Activated effector memory CD4-positive, alpha-beta T cell treated with Interleukin-2 at 50 U/mL for 16 hours (primary cell): ENCODE results near the gene CACFD1.

Experiments
- DNase-seq: peaks from one replicate; pipeline ENCODE4 v3.0.0-alpha.2; 2020

CACFD1 gene

DNA sequence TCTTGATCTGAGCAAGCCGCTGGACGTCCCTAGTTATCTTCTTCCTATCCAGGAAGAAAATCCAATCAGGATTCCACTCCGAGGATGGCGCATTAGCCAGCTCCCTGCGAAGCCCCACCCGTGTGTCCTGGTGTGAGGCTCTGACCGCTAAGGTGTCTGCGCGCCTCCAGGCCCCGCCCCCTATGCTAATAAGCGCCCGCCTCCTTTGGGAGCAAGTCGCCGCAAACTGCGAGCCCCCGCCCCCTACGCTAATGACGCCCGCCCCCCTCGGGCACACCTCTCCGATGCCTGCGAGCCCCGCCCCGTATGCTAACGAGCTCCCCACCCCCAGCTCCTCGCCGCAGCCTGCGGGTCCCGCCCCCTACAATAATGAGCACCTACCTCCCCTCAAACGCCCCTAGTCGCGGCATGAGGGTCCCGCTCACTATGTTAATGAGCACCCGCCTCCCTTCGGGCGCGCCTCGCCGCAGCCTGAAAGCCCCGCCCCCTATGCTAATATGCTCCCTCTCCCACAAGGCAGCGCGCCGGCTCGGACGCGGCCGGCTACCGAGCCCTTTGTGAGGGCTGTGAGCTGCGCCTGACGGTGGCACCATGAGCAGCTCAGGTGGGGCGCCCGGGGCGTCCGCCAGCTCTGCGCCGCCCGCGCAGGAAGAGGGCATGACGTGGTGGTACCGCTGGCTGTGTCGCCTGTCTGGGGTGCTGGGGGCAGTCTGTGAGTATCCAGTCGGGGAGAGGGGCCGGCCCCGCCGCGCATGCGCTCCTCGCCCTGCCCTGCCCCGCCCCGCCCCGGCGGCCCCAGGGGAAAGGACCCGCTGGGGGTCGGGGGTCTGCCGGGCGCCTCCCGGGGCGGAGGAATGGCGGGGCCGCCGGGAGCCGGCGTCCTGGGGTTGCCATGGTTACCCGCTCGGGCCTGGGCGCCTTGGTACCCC, at the start of gene CACFD1:
Gene CACFD1, plus strand, starts transcription at position 503 of the 929 bp plus-strand sequence. Its CDS starts 89 bp downstream, at position 592.
- peak; percentile 85 for DNase-seq

DNA sequence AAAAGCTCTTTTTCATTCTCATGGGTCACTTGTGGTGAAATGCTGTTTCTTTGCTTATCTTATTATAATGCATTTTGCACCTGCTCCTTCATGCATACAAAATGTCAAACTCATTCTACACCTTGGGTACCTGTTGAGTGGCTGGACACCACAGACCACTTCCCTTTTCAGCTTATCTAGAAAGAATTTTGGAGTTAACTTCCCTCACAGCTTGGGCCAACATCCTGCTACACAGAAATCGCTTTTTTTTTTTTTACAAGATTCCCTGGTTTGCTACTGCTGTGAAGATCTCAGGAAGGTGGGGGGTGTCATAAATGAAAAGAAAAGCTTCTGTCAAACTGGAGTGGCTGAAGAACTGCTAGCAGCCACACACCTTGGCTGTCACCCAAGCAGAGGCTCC, 44.6 kb upstream of the CACFD1 start:
- no peak for DNase-seq

DNA sequence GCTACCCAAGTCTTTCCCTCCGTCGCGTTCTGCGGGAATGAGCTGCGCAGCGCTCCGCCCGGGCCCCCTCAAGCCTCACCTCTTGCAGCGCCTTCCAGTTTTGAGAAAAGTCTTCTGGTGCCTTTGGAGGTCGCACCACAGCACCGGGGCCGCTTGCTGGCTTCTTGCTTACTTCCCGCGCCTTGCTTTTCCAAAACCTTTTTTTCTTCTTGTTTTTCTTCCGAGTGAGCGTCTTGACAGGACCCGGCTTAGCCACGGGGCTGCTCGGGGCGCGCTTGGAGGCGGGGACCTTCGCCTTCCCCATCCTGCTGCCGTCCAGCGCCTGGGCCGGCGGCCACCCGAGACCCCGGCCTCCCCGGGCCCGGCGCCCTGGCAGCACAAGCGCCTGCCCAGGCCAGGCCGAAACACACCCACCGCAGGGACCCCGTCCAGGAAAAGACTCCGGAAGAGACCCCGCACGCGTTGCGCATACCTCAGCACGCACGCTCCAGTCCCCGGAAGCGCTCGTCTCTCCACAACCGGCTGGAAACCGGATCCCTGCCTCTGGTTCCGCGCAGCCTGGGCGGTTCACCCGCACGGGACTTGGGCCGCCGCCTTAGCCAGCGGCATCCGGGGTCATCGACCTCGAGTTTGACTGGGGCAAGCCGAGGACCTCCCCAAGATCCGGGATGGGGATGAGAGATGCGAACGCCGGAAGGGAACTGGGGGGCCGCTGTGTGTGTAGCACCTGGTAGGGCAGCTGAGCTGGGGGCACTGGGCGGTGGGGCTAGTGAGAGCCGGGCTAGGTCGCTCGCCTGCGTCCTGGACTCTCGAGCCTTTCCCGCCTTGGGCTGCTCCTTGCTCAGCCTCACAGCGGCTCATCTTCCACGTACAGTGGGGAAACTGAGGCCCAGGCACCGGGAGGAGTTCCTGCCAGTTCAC, 42.0 kb upstream of the CACFD1 start, which contains the start of gene REXO4:
Gene REXO4, minus strand, starts transcription at position 470 of the 921 bp plus-strand sequence. Its CDS starts 166 bp downstream, at position 304.
- DNase-seq, result peak; percentile 76

DNA sequence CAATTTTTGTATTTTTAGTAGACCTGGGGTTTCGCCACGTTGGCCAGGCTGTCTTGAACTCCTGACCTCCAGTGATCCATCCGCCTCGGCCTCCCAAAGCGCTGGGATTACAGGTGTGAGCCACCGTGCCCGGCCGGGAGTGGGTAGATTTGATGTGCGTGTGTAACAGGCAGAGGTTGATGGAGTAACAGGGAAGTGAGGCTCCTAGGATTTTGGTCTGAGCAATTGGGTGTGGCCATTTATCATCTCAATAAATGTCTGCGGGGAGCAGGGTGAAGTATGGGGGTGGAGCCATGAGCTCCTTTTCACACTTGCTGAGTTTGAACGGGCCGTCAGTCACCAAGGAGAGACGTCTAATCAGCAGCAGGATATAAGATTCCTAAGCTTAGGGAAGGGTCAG, 40.8 kb upstream of the CACFD1 start:
- no peak for DNase-seq

DNA sequence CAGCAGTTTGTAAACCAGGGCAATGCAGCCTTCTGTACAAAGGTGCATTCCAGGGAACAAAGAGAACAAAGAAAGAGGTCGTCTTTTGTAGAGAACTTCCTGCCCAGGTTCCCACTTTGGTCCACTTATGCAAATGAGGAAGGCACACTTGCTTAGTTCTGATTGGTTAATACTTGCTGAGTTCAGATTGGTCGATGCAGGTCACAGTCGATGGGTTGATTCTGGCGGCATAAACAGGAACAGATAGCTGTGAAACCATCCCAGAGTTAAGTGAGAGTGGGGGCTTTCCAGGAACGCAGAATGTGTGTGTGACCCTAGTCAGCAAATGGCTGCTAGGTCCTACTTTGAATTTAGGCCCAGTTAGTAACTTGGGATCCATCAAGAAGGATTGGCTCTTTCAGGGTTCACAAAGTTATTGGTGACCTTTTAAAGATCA, 39.4 kb upstream of the CACFD1 start:
- no peak for DNase-seq

DNA sequence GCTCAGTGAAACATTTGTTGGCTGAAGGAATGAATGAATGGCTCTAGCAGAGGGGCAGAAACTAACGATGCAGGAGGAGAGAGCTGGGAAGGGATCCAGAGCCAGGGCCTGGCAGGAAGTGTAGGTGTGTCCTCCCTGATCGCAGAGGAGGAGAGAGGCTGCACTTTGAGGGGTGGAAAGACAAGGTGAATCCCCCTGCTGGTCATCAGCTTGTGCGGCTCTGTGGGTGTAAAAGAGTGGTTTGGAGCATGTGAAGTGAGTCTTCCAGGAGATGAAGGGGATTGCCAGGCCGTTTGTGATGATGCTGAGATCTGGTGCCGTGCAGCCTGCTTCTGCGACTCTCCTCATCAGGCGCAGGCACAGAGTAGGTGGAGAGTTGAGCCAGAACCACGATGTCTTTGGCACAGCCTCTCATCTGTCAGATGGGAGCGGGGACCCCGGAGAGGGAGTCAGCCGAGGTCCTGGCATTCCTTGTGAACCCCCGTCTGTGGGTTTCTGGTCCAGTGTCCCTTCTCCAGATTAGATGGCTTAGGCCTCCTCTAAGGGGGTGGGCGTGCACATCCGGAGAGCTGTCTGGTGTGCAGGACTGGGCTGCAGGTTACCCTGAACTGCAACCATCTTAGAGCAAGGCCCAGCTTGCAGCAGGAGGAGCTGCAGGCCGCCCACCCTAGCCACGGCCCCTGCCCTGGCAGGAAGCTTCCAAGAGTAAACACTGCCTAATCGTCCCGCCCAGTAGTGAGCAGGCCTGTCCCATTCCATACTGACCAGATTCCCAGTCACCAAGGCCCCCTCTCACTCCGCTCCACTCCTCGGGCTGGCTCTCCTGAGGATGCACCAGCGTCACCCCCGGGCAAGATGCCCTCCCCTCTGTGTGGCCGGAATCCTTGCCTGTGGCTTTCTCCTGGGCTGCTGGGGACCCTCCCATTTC, 37.9 kb upstream of the CACFD1 start, which contains the start of gene ADAMTS13:
Gene ADAMTS13, plus strand, starts transcription at position 753 of the 928 bp plus-strand sequence. Its CDS starts 77 bp downstream, at position 830.
- no peak for DNase-seq

DNA sequence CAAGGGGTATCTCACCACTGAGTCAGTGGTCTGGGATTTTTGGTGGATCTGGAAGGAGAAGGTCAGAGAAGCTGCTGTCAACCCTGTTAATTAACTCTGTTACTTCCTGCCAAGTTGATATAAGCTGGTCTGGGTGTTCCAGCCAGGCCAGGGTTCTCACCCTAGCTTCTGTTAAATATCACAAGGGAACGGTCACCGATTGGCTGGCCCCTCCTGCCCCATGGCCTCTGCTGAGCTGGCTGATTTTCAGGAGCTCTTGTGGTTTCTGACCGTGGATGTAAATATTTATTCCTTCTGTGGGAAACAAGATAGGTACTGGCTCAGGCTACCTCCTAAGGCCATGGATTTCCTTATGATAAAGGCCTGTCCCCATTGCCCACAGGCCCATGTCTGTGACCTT, 36.6 kb upstream of the CACFD1 start:
- no peak for DNase-seq

DNA sequence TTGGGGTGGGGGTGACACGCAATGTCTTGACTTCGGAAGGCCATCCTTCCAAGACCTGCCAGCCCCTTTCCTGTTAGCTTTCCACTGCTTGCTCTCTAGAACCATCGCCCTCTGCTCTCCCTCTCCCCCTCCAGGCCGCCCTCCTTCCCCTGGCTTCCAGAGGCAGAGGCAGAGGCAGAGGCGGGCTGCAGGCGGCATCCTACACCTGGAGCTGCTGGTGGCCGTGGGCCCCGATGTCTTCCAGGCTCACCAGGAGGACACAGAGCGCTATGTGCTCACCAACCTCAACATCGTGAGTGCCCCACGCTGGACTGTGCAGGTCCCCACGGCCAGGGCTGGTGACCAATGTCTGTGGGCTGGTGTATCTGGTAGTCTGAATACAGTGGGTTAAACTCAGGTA, 35.6 kb upstream of the CACFD1 start:
- DNase-seq, result no peak

DNA sequence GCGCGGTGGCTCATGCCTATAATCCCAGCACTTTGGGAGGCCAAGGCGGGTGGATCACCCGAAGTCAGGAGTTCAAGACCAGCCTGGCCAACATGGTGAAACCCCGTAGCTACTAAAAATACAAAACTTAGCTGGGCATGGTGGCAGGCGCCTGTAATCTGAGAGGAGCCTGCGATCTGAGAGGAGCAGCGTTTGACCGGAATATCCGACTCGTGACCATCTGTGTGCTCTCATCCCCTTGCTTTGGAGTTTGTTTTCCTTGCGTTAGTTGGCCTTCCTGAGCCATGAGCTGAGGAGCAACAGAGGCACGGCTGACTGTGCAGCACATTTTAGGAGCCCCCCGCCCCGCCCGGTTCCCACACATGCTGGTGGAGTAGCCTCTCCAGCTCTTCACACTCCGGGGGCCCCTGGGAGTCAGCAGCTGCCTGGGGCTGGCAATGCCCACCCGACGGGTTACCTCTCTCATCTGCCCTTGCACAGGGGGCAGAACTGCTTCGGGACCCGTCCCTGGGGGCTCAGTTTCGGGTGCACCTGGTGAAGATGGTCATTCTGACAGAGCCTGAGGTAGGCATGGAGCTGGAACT, 34.6 kb upstream of the CACFD1 start:
- DNase-seq, result no peak

DNA sequence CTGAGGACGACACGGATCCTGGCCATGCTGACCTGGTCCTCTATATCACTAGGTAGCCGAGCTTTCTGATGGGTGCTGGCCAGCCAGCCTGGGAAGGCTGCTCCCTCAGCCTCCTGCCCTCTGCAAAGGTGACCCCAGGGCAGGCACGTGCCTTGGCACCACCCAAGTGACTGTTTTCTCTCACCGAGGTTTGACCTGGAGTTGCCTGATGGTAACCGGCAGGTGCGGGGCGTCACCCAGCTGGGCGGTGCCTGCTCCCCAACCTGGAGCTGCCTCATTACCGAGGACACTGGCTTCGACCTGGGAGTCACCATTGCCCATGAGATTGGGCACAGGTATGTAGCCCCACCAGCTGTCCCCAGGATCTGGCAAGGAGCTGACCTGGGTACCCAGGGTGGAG, 33.8 kb upstream of the CACFD1 start:
- no peak for DNase-seq

DNA sequence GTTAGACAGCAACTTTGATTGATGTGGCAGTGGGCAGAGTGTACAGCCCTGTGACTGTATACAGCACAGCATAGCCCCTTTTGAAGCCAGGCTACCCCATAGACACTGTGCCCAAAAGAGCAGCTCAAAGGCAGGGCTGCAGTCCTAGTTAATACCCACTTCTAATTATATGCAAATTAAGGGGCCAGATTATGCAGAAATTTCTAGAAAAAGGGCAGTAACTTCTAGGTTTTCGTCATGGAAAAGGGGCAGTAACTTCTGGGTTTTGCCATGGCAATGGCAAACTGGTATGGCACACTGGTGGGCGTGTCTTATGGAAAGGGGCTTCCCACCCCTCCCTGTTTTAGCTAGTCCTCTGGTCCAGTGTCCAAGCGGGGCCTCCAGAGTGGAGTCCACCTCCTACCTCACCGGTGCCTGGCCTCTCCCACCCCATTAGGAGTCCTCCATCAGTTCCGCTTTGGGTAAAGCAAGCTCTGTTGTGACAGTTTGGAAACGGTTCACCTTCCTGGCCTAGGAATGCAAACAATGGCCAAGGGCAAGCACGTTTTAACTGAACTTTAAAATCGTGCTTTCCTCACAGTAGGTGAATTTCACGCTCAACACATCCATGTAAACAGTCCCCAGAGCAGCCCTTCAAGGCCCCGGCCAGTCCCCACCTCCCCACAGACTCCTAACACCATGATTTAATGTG, 32.0 kb upstream of the CACFD1 start:
- no peak for DNase-seq

DNA sequence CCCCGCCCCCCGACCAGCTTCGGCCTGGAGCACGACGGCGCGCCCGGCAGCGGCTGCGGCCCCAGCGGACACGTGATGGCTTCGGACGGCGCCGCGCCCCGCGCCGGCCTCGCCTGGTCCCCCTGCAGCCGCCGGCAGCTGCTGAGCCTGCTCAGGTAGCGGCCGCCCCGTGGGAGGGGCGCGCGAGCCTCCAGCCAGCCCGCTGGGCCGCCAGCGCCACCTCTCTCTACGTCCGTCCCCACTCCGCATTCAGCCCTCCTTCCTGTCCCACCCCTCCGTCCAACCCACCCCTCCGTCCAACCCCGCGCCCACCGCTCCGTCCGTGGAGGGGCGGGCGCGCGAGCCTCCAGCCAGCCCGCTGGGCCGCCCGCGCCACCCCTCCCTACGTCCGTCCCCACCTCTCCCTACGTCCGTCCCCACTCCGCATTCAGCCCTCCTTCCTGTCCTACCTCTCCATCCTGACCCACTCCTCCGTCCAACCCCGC, 31.1 kb upstream of the CACFD1 start:
- DNase-seq, result no peak

DNA sequence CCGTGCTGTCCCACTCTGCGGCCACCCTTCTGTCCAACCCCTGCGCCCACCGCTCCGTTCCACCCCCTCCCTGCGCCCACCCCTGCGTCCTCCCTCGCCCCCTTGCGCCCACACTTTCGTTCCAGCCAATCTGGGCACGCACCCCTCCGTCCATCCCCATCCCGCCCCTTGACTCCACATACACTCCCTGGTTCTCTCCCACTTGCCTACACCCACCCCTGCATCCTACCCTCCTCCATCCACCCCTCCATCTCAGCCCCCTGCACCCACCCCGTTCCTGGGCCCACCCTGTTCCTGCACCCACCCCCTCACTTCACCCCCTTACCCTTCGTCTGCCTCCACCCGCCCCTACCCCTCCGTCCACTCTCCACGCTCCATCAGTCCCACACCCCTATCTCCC, 30.6 kb upstream of the CACFD1 start:
- no peak for DNase-seq

DNA sequence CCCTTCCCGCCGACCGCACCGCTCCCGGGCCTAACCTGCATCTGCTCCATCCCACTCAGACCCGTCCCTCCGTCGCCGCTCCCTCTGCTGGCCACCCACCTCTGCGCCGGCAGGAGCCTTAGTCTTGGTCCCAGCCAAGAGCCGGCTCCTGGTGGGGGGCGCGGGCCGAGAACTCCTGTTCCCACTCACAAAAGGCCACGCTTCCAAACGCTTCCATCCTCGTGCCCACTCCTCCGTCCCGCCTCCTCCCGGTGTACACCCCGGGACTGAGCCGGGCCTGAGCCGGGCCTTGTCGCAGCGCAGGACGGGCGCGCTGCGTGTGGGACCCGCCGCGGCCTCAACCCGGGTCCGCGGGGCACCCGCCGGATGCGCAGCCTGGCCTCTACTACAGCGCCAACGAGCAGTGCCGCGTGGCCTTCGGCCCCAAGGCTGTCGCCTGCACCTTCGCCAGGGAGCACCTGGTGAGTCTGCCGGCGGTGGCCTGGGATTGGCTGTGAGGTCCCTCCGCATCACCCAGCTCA, 30.1 kb upstream of the CACFD1 start:
- DNase-seq, result no peak

DNA sequence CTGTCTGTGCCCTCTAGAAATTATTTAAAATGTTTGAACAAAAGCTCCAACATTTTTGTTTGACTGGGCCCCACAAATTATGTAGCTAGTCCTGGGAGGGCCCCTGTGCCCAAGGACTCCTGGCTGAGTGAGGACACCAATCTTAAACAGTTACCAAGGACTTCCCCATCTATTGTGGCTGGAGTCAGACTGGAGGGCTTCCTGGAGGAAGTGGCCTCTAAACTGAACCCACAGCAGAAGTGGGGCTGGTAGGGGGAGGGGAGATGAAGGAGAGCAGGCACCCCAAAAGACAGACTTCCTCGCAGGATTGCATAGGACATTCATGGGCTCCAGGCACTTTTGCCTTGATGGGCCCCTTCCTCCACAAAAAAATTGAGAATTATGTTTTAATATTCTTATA, 29.5 kb upstream of the CACFD1 start:
- DNase-seq, result no peak

DNA sequence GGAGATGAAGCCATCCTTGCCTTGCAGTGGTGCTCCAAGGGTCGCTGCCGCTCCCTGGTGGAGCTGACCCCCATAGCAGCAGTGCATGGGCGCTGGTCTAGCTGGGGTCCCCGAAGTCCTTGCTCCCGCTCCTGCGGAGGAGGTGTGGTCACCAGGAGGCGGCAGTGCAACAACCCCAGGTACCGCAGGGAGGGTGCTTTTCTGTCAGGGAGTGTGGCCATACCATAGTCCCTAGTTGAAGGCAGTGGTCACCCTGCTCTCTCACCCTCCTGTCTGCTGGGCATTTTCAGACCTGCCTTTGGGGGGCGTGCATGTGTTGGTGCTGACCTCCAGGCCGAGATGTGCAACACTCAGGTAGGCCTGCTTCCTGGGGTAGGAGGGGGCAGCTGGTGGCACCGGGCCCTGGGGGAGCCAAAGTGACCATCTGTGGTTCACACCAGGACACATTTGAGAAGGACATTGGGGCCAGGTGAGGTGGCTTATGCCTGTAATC, 26.4 kb upstream of the CACFD1 start:
- DNase-seq, result no peak

DNA sequence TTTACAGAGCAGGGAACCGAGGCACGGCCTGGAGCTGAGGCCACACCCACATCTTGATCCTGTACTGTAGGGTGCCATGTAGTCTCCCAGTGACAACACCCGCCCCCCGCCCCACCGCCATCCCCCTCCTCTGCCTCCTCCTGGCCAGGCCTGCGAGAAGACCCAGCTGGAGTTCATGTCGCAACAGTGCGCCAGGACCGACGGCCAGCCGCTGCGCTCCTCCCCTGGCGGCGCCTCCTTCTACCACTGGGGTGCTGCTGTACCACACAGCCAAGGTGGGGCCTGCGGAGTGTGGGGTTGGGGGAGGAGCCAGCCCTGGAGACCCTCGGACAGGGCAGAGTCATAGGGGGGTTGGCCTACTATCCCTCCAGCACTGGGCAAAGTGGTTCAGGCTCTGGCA, 23.1 kb upstream of the CACFD1 start:
- no peak for DNase-seq

DNA sequence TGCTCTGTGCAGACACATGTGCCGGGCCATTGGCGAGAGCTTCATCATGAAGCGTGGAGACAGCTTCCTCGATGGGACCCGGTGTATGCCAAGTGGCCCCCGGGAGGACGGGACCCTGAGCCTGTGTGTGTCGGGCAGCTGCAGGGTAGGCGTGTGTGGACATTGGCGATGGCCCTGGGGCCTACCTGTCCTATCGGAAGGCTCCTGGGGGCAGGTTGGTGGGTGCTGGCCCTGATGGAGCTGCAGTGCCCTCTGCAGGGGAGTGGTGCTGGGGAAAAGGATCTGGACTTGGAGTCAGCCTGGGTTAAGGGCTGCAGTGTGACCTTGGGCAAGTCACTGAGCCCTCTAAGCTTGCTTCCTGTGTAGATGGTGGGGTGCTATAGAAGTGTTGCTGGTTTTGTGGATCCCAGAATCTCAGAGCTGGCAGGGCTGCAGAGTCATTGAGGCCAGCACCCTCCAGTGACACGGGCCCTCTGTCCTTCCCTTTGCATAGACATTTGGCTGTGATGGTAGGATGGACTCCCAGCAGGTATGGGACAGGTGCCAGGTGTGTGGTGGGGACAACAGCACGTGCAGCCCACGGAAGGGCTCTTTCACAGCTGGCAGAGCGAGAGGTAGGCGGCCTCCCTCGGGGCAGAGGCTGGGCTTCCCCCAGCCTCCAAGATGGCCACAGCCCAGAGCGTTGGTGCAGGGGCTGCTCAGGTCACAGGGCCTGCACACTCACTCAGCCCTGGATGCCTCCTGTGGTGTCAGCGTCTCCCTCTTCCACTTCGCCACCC, 21.8 kb upstream of the CACFD1 start:
- no peak for DNase-seq

DNA sequence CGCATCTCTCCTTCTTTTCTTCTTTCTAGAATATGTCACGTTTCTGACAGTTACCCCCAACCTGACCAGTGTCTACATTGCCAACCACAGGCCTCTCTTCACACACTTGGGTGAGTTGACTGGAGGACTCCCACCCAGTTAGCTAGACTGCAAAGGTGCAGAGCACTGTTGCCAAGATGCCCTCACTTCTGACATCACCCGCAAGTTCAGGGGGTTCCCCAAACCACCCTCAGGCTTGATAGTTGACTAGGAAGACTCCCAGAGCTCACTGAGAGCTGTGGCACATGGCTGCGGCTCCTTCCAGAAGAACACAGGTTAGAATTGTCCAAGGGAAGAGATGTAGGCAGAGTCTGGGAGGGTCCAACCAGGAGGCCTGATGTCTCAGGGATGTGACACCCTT, 20.4 kb upstream of the CACFD1 start:
- DNase-seq, result no peak

DNA sequence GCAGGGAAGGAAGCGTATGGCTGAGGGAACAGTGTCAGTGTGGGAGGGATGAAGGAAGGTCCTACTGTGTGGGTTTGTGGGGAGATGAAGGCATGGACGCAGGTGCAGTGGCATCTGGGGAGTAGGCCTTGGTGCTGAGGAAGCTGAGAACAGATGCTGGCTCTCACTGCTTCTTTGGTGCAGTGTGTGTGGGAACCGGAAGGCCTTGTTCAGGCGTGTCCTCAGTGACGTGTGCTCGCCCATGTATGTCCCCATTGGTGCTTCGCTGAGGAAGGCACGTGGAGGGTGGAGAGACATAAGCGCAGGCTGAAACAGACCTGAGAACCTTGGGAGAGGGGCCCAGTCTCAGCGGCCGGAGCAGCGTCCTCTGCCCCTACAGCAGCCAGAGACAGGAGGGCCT, 18.9 kb upstream of the CACFD1 start:
- no peak for DNase-seq
